Lower leg skin (tissue), 3 donors: Measurements from ENCODE around the gene OR51Q1.

Source experiments
- CTCF ChIP-seq, 3 donors: fragments of 450-650 bp; IDR thresholded peaks; one replicate each; pipeline ENCODE4 v1.5.1; 2016; ENCODE audit warnings: antibody characterized with exemption in 3 of 3, mild to moderate bottlenecking in 3 of 3, moderate library complexity in 2 of 3
- POLR2A ChIP-seq, 2 donors: fragments of 450-650 bp; IDR thresholded peaks; one replicate each; pipeline ENCODE4 v1.6.1; 2016 to 2017; ENCODE audit warnings: antibody characterized with exemption in 2 of 2, mild to moderate bottlenecking in 1 of 2, moderate library complexity in 1 of 2

GRCh38 chr11:5394091-5394490, 27.8 kb upstream of the OR51Q1 start:
- no peak for TF ChIP-seq CTCF (IDR thresholded peaks at IDR 0.05)
- no peak for TF ChIP-seq POLR2A (IDR thresholded peaks at IDR 0.05)
